A549 (cell line): ENCODE measurements around the gene TIPARP. TPM values are rescaled to one million over a fixed set of nuclear protein-coding genes. Genes with fewer than 3 reads are reported as not detected.

ENCODE experiments used
- ATAC-seq, 2 experiments: fragments of 200-7000 bp in 1 of 2; fragments of >200 bp in 1 of 2; cut with Nextera tagmentation in 1 of 2; cut with Tn5 transposase in 1 of 2; 3 replicates each; pipeline versions ENCODE4 v1.8.0 to v1.9.1; 2018 to 2020; ENCODE audit warnings: mild to moderate bottlenecking in 1 of 2, moderate library complexity in 1 of 2
- CTCF ChIA-PET: fragments of 300-600 bp; sonication (Branson Sonifier 250); formaldehyde crosslinking; extraction: SDS; loops from one replicate; lab custom pipeline; 2021; ENCODE audit warnings: antibody characterized with exemption, inconsistent platforms; lab: Yijun Ruan, JAX
- POLR2A ChIA-PET: fragments of 350-600 bp; formaldehyde crosslinking; extraction: SDS; loops from one replicate; lab custom pipeline; 2021; ENCODE audit warnings: antibody characterized with exemption, inconsistent platforms; lab: Yijun Ruan, JAX
- DNase-seq, 2 experiments: peaks; one replicate each; pipeline versions ENCODE4 v3.0.0 to v3.0.0-alpha.2; 2011 to 2016; ENCODE audit warnings: low read depth in 1 of 2, low spot score in 1 of 2
- FAIRE-seq: peaks from 2 replicates; lab custom pipeline; 2011; peaks lifted over from hg19 to GRCh38; lab: Jason Lieb, UNC
- H3K27ac ChIP-seq, 2 experiments: fragments of >200 bp; sonication (Bioruptor Twin); formaldehyde crosslinking; 3 replicates each; pipeline ENCODE4 v1.5.1; 2016 to 2017
- H3K4me1 ChIP-seq: fragments of >200 bp; sonication (Bioruptor Twin); formaldehyde crosslinking; 3 replicates; pipeline ENCODE4 v1.6.1; 2016
- H3K4me2 ChIP-seq: fragments of >200 bp; sonication (Bioruptor Twin); formaldehyde crosslinking; 3 replicates; pipeline ENCODE4 v1.6.1; 2016
- H3K4me3 ChIP-seq: fragments of >200 bp; sonication (Bioruptor Twin); formaldehyde crosslinking; 3 replicates; pipeline ENCODE4 v1.5.1; 2016
- H3K9me3 ChIP-seq: fragments of >200 bp; sonication (Bioruptor Twin); formaldehyde crosslinking; 3 replicates; pipeline ENCODE4 v1.6.1; 2016
- BHLHE40 ChIP-seq: IDR thresholded peaks from 2 replicates; pipeline ENCODE4 v1.6.1; 2012; ENCODE audit warnings: low read depth, low read length, inconsistent platforms
- CBX8 ChIP-seq: fragments of 200-600 bp; sonication (generic); IDR thresholded peaks from 2 replicates; pipeline ENCODE4 v1.6.1; 2016
- EHMT2 ChIP-seq: fragments of 200-600 bp; sonication (generic); IDR thresholded peaks from 2 replicates; pipeline ENCODE4 v1.6.1; 2016; ENCODE audit warnings: antibody characterized with exemption, low read depth, mild to moderate bottlenecking, moderate library complexity
- ELK1 ChIP-seq: fragments of 150-350 bp; IDR thresholded peaks from 2 replicates; pipeline ENCODE4 v1.6.1; 2014; ENCODE audit warnings: low read depth, mild to moderate bottlenecking, low read length
- EP300 ChIP-seq, 2 experiments: fragments of >200 bp; sonication (Bioruptor Twin); formaldehyde crosslinking; IDR thresholded peaks; 2 replicates in 1 of 2; 3 replicates in 1 of 2; pipeline ENCODE4 v1.6.1; 2016 to 2017
- ESRRA ChIP-seq: fragments of 150-350 bp; IDR thresholded peaks from 2 replicates; pipeline ENCODE4 v1.6.1; 2014; ENCODE audit warnings: mild to moderate bottlenecking, low read length, borderline replicate concordance
- FOSB ChIP-seq: fragments of 250-450 bp; sonication (Bioruptor Pico); IDR thresholded peaks from 2 replicates; pipeline ENCODE4 v1.5.0; 2020; ENCODE audit warnings: mild to moderate bottlenecking, moderate library complexity
- FOXS1 ChIP-seq: fragments of 250-450 bp; sonication (Bioruptor Pico); IDR thresholded peaks from 2 replicates; pipeline ENCODE4 v1.5.0; 2020; ENCODE audit warnings: mild to moderate bottlenecking, moderate library complexity
- HDAC2 ChIP-seq: fragments of 200-600 bp; sonication (generic); IDR thresholded peaks from 2 replicates; pipeline ENCODE4 v1.6.1; 2016
- HES2 ChIP-seq: fragments of >200 bp; sonication (Bioruptor Twin); formaldehyde crosslinking; IDR thresholded peaks from 2 replicates; pipeline ENCODE4 v1.6.1; 2016
- HEYL ChIP-seq: fragments of 250-450 bp; sonication (Bioruptor Pico); IDR thresholded peaks from 2 replicates; pipeline ENCODE4 v1.8.0; 2021; ENCODE audit warnings: mild to moderate bottlenecking, moderate library complexity
- HOXB13 ChIP-seq: fragments of 250-450 bp; sonication (Bioruptor Pico); IDR thresholded peaks from 2 replicates; pipeline ENCODE4 v1.5.0; 2020; ENCODE audit warnings: low read depth, mild to moderate bottlenecking, moderate library complexity
- JUN ChIP-seq, 2 experiments: fragments of >200 bp; sonication (Bioruptor Twin); formaldehyde crosslinking; IDR thresholded peaks; 2 replicates in 1 of 2; 3 replicates in 1 of 2; pipeline ENCODE4 v1.6.1; 2016 to 2017
- NFE2L2 ChIP-seq: fragments of 150-350 bp; conservative IDR thresholded peaks from 2 replicates; pipeline ENCODE4 v1.6.1; 2014; ENCODE audit warnings: low read length
- NPAS2 ChIP-seq: fragments of 250-450 bp; sonication (Bioruptor Pico); IDR thresholded peaks from 2 replicates; pipeline ENCODE4 v1.8.0; 2022; ENCODE audit warnings: mild to moderate bottlenecking, moderate library complexity, borderline replicate concordance
- POLR2A ChIP-seq: IDR thresholded peaks from 2 replicates; pipeline ENCODE4 v1.6.1; 2012; ENCODE audit warnings: mild to moderate bottlenecking, low read length
- RAD21 ChIP-seq, 2 experiments: fragments of >200 bp in 1 of 2; sonication (Bioruptor Twin) in 1 of 2; formaldehyde crosslinking in 1 of 2; IDR thresholded peaks in 1 of 2; conservative IDR thresholded peaks in 1 of 2; 2 replicates in 1 of 2; 3 replicates in 1 of 2; pipeline ENCODE4 v1.6.1; 2012 to 2018; ENCODE audit warnings: inconsistent platforms in 1 of 2
- RARB ChIP-seq: fragments of 250-450 bp; sonication (Bioruptor Pico); IDR thresholded peaks from 2 replicates; pipeline ENCODE4 v1.8.0; 2021; ENCODE audit warnings: mild to moderate bottlenecking, moderate library complexity
- RCOR1 ChIP-seq: fragments of 150-350 bp; IDR thresholded peaks from 2 replicates; pipeline ENCODE4 v1.6.1; 2014; ENCODE audit warnings: antibody characterized with exemption, low read length, low read depth
- RFX5 ChIP-seq: fragments of 450-650 bp; IDR thresholded peaks from 2 replicates; pipeline ENCODE4 v1.7.1; 2014; ENCODE audit warnings: antibody characterized with exemption, mild to moderate bottlenecking, moderate library complexity
- RNF2 ChIP-seq: fragments of 200-600 bp; sonication (generic); IDR thresholded peaks from 2 replicates; pipeline ENCODE4 v1.6.1; 2016; ENCODE audit warnings: low read depth, mild to moderate bottlenecking, antibody characterized with exemption, moderate library complexity, borderline replicate concordance
- SREBF2 ChIP-seq: fragments of 450-650 bp; IDR thresholded peaks from 2 replicates; pipeline ENCODE4 v1.6.1; 2014; ENCODE audit warnings: mild to moderate bottlenecking, moderate library complexity
- WGBS: methylation state at CpG from one replicate; pipeline ENCODE4 v1.1.6; 2017; ENCODE audit errors: missing lambda C conversion rate; 5-methylcytosine and 5-hydroxymethylcytosine counted together
- polyA plus RNA-seq, 4 experiments: library from polyadenylated mRNA; depleted of rRNA in 3 of 4; stranded (reverse); fragments of >200 nt; fragmentation: RNase III in 1 of 4; extraction: RNeasy Plus Mini Kit Qiagen cat#74134 plus additional on column Dnase treatment in 1 of 4; gene quantifications; 2 replicates in 3 of 4; 3 replicates in 1 of 4; pipeline ENCODE4 v1.2.3, GENCODE V29; 2011 to 2017
- TF ChIP-seq, protein P1 (sequence below): fragments of 250-450 bp; sonication (Bioruptor Pico); IDR thresholded peaks from 2 replicates; pipeline ENCODE4 v1.5.0; 2020; ENCODE audit warnings: low read depth, mild to moderate bottlenecking, moderate library complexity
- TF ChIP-seq, protein P2 (sequence below): fragments of >200 bp; sonication (Bioruptor Twin); formaldehyde crosslinking; IDR thresholded peaks from 3 replicates; pipeline ENCODE4 v1.5.1; 2016
- TF ChIP-seq, protein P3 (sequence below): fragments of 200-600 bp; sonication (generic); IDR thresholded peaks from 2 replicates; pipeline ENCODE4 v1.6.1; 2016; ENCODE audit warnings: antibody characterized with exemption, mild to moderate bottlenecking, moderate library complexity

The TIPARP gene
- polyA plus RNA-seq, 2 of the 4 experiments (the other 2 are of a cell fraction): 11.8 to 16.5 TPM

DNA sequence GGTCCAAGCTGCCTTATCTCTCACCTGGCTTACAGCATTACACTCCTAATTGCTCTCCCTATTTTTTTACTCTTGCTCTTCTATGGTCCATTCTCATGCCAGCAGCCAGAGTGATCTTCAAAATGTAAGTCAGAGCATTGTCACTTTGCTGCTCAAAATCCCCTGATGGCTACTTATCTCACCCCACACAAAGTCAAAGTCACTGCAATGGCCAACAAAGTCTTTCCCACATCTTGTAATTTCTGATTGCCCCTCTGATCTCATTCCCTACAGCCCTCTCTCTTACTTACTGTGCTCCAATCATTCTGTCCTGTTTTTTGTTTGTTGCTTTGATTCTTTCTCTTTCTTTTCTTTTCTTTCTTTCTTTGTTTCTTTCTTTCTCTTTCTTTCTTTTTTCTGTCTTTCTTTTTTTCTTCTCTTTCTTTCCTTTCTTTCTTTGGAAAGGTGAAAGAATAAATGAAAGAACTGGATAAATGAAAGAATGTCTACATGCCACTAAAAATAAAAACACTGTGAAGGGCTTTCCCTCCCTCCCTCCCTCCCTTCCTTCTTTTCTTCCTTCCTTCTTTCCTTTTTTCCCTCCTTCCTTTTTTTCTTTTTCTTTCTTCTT is 34.9 kb upstream of the TIPARP start (continued):
- no peak for TF ChIP-seq NPAS2

DNA sequence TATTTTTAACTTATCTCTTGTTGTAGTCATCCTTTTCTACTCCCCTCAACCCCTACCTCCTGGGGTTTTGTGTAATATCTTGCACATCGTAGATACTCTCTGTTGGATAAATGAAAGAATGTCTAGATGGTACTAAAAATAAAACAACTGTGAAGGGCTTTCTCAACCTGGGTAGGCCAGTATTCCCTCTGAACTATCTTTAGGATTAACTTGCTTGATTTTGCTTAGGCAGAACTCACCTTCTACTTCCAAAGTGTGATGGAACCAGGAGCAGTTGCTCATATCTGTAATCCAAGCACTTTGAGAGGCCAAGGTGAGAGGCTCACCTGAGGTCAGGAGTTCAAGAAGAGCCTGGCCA is 32.8 kb upstream of the TIPARP start:
- H3K4me2 ChIP-seq: no peak overlapping the region
- H3K27ac ChIP-seq: no peak overlapping the region
- ATAC-seq: no peak
- POLR2A ChIA-PET: no interaction called here
- H3K9me3 ChIP-seq: no peaks in the 10 kb centered on the region
- CTCF ChIA-PET: no interaction called here
- no peak overlapping the region for H3K4me3 ChIP-seq
- 5% methylated on average over 1 of the region's 1 CpG for WGBS
- TF ChIP-seq HDAC2 (no peak), SREBF2 (no peak), RNF2 (no peak), NFE2L2 (no peak), JUN (IDR thresholded peaks at IDR 0.05) (no peak), CBX8 (no peak)
- TF ChIP-seq, protein P1, sequence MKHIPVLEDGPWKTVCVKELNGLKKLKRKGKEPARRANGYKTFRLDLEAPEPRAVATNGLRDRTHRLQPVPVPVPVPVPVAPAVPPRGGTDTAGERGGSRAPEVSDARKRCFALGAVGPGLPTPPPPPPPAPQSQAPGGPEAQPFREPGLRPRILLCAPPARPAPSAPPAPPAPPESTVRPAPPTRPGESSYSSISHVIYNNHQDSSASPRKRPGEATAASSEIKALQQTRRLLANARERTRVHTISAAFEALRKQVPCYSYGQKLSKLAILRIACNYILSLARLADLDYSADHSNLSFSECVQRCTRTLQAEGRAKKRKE (CRISPR knock-in tag): no peak
- TF ChIP-seq, protein P2, sequence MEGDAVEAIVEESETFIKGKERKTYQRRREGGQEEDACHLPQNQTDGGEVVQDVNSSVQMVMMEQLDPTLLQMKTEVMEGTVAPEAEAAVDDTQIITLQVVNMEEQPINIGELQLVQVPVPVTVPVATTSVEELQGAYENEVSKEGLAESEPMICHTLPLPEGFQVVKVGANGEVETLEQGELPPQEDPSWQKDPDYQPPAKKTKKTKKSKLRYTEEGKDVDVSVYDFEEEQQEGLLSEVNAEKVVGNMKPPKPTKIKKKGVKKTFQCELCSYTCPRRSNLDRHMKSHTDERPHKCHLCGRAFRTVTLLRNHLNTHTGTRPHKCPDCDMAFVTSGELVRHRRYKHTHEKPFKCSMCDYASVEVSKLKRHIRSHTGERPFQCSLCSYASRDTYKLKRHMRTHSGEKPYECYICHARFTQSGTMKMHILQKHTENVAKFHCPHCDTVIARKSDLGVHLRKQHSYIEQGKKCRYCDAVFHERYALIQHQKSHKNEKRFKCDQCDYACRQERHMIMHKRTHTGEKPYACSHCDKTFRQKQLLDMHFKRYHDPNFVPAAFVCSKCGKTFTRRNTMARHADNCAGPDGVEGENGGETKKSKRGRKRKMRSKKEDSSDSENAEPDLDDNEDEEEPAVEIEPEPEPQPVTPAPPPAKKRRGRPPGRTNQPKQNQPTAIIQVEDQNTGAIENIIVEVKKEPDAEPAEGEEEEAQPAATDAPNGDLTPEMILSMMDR: no peak
- H3K4me1 ChIP-seq: no peaks in the 10 kb centered on the region
- no peak for DNase-seq
- FAIRE-seq: no peak

GRCh38 chr3:156642750-156643728 is 31.4 kb upstream of the TIPARP start:
- no peak overlapping the region for H3K4me2 ChIP-seq
- no peak overlapping the region for H3K4me3 ChIP-seq
- H3K4me1 ChIP-seq: no peaks in the 10 kb centered on the region
- WGBS: 63% methylated on average over 8 of the region's 8 CpGs
- ChIA-PET POLR2A (interaction anchor here (0.8 kb wide), 1 partner anchor 88 kb away, joined by 3 read pairs; the partner anchor contains the start of gene SSR3), CTCF (no interaction called here)
- peak; percentile 39 to 46; a peak in 4 of 6 replicates for ATAC-seq
- FAIRE-seq: no peak
- H3K9me3 ChIP-seq: peaks cover 3% of the 10 kb centered on the region; the same call in 1 of the 3 replicates
- H3K27ac ChIP-seq: no peak overlapping the region
- no peak for DNase-seq
- no peak for TF ChIP-seq RCOR1
- no peak for TF ChIP-seq NPAS2
- TF ChIP-seq RARB (CRISPR knock-in tag): no peak
- TF ChIP-seq RAD21 (conservative IDR thresholded peaks at IDR 0.05 in 1 of 2, IDR thresholded peaks at IDR 0.05 in 1 of 2): no peak
- no peak for TF ChIP-seq POLR2A
- no peak for TF ChIP-seq HEYL (CRISPR knock-in tag)
- TF ChIP-seq HOXB13 (CRISPR knock-in tag): no peak
- TF ChIP-seq ESRRA: no peak
- TF ChIP-seq FOXS1: no peak
- no peak for TF ChIP-seq RFX5
- TF ChIP-seq, protein P1 (CRISPR knock-in tag): no peak
- TF ChIP-seq BHLHE40: no peak
- TF ChIP-seq, protein P3, sequence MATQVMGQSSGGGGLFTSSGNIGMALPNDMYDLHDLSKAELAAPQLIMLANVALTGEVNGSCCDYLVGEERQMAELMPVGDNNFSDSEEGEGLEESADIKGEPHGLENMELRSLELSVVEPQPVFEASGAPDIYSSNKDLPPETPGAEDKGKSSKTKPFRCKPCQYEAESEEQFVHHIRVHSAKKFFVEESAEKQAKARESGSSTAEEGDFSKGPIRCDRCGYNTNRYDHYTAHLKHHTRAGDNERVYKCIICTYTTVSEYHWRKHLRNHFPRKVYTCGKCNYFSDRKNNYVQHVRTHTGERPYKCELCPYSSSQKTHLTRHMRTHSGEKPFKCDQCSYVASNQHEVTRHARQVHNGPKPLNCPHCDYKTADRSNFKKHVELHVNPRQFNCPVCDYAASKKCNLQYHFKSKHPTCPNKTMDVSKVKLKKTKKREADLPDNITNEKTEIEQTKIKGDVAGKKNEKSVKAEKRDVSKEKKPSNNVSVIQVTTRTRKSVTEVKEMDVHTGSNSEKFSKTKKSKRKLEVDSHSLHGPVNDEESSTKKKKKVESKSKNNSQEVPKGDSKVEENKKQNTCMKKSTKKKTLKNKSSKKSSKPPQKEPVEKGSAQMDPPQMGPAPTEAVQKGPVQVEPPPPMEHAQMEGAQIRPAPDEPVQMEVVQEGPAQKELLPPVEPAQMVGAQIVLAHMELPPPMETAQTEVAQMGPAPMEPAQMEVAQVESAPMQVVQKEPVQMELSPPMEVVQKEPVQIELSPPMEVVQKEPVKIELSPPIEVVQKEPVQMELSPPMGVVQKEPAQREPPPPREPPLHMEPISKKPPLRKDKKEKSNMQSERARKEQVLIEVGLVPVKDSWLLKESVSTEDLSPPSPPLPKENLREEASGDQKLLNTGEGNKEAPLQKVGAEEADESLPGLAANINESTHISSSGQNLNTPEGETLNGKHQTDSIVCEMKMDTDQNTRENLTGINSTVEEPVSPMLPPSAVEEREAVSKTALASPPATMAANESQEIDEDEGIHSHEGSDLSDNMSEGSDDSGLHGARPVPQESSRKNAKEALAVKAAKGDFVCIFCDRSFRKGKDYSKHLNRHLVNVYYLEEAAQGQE: no peak
- TF ChIP-seq HES2: no peak
- TF ChIP-seq RNF2: no peak
- no peak for TF ChIP-seq FOSB (CRISPR knock-in tag)
- no peak for TF ChIP-seq EP300 (IDR thresholded peaks at IDR 0.05)
- TF ChIP-seq EHMT2: no peak
- TF ChIP-seq ELK1: no peak
